ENCODE measurements around the gene SPI1.

GRCh38 chr11:47399860-47400767, 21.8 kb upstream of the SPI1 start:
- TF ChIP-seq TAF1 (IDR thresholded peaks at IDR 0.05; ENCODE audit: low read depth, low read length), result no peak
- no peak for TF ChIP-seq POLR2A (IDR thresholded peaks at IDR 0.05; ENCODE audit: low read depth, low read length)
- no peak for TF ChIP-seq SPI1 (IDR thresholded peaks at IDR 0.05; ENCODE audit: low read depth, low read length)
- no peak for TF ChIP-seq POLR2AphosphoS5 (IDR thresholded peaks at IDR 0.05; ENCODE audit: low read depth, low read length)
- TF ChIP-seq POU2F2 (IDR thresholded peaks at IDR 0.05; ENCODE audit: low read depth, low read length), result no peak

Measured in GM12891 (cell line).